ENCODE results near the gene BEST1.

BEST1 gene

DNA sequence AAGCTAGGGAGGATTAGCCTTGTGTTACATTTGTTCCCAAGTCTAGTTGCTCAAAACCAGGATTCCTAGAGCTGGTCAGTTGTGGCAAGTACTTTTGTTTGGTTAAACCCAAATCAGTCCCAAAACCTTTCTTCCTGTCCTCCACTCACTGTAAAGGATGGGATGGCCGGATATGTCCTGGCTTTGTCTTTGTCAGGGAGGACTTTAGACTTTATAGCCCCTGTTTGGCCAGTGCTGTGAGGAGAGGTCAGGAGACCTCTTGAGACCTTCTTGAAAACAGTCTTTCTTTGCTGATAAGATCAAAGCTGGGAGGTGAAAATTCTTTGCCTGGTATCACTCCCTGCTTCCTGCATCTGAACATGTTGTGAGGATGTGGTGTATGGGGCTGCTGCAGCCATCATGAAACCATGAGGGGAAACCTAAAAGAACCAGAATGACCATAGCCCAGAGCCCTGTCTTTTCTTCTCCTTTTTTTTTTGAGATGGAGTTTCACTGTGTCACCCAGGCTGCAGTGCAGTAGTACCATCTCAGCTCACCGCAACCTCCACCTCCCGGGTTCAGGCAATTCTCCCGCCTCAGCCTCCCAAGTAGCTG is 60.9 kb downstream of the BEST1 start:
- FAIRE-seq, result no peak

DNA sequence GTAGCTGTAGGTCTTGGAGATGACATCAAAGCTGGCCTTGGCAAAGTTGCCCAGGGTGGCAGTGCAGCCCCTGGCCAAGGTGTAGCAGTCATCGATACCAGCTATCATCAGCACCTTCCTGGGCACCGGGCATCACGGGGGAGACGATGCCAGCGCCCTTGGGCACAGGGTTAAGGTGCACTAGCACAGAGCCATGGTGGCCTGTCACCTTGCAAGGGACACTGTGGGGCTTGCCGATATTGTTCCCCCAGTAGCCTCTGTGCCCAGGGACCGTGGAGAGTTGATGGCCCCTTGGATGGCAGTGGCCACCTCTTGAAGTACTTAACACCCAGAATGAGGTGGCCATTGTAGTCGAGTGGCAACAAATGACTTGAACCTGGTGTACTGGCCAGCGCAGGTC is 61.7 kb downstream of the BEST1 start:
- DNase-seq (ENCODE audit: insufficient read length, low spot score) (no peak), FAIRE-seq (no peak)

More for the DNA sequence above, 60.9 kb downstream of the BEST1 start:
- DNase-seq (ENCODE audit: insufficient read length, low spot score), result no peak

DNA sequence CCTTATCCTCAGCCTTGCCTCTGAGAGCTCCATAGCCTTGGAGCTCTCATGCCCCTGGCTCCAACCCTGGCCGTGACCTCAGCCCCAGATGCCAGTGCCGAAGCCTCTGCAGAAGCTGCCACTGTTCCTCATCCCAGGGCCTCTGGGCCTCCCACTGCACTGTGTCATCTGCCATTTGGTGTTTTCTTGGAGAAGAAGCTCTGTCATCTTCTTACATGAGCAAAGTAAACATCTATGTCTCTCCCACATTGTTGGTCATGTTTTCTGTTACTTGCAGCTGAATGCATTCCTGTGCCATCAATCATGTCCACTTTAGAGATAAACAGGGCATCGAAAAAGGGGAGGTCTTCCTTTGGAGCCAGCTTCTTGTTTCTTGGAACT is 62.3 kb downstream of the BEST1 start:
- peak; percentile 40 for DNase-seq (ENCODE audit: insufficient read length, low spot score)
- no peak for FAIRE-seq

DNA sequence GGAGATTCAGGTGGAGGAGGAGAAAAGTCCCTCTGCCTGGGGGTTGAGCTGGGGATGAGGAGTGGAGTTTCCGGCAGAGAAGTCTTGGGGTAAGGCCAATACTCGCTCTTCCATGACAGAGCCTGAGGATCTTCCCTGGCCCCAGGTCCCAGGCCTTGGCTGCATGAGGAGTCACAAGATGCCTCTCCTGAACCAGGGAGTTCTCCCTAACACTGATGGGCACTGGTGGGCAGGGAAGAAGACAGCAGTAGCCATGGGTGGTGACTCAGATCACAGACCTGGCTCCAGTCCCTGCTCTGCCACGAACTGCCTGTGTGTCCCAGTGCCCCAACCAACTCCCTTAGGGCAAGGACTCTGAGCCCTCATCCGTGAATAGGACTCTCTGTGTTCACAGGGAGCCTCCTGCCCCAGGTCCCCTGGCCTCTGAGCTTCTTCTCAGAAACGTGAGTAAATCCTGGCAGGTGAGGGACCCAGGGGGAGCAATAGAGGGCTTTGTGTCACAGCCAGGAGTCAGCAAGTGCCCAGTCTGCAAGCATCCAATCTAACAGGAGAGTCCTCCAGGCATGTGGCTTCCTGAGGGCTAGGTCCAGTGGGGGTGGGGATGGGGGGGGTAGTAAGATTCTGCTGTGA is 62.8 kb downstream of the BEST1 start:
- FAIRE-seq, result no peak
- no peak for DNase-seq (ENCODE audit: insufficient read length, low spot score)
